Stimulated activated naive CD4-positive, alpha-beta T cell (primary cell): Measurements from ENCODE around the gene THEM4.

Experiments
- DNase-seq, 6 experiments: peaks; one replicate each; lab custom pipeline; 2025; lab: John Stamatoyannopoulos, UW

The THEM4 gene

DNA sequence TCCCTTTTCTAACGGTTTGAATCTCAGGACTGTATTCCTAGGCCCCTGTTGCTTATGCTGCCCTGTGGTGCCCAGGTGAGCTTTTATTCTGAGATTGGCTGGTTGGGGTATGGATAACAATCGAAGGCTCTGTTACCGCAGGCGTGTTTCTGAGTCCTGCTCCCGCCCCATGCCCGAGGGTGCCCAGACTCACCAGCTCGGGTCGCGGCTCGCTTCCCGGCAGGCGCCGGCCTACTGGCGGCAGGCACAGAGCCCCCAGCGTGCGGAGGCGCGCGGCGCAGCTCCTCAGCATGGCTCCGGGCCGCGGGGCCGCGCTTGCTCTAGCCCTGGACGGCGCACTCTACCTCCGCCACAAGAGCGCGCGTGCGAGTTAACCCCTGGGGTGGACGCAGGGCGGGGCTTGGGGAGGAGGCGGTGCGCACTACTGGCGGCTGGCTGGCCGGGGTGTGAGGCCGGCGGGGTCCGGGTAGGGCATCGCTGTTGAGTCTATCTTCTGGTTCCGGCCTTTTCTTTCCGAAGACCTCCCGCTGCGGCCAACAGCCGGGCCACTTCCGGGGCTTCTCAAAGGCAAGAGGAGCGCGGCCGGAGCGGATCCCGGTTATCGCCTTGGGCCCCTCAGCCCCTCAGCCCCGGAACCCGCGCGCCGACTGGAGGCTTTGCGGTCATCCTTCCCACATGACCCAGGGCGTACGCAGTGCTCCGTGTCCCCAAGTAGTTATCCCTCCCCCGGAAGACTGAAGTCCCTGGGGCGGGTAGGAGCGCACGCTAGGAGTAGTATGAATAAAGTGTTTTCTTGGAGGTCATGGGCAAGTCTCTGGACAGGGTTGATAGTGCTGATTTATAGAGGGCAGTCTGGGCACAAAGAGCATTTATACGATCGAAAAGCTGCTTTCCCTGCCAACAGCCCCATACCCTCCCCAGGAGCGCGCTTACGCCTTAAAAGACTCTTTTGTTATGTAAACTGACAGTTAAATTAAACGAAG lies at the start of gene THEM4:
TSS of gene THEM4 (minus strand) at position 345 of the 983 bp plus-strand sequence. CDS start at position 292, 53 bp downstream.
- peak; percentile 64 to 81 (median 70) for DNase-seq

DNA sequence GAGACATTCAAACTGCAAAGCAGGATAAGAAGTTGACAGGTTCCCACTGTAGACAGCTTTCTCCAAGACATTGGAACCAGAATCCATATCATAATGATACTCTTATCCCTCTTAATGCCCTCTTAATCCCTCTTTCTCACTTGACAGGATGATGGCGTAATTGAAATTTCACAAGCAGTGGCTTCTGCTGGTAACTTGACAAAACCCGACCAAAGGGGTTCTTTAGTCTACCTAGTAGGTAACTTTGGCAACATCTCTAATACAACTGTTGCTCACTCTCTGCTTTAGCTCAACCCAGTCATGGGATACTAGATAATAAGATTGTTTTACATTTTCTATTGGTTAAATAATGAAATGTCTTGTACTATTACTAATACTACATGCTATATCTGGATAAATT lies 49.6 kb upstream of the THEM4 start:
- no peak for DNase-seq

DNA sequence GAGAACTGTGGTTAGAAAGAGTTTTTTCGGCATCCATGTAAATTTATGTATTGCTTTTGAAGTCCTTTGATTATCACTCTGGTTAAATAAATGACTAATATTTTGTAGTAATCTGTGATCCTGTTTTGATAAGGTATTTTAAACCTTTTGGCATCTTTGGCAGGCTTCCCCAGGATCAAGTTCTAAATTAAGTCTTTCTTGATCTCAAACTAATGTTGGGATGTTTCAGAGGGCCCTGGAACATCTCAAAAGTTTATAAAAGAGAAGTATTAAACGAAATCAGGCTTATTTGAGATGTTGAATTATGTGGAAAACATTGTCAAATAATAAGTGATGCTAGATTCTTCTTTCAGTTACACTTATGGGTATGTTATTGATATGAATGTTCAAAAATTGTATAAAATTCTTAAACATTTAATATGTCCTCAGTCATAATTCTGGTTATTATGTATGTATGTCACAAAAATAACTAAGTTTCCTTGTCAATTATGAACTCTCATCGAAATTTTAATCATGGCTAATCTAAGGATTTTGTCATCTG lies 47.7 kb upstream of the THEM4 start:
- DNase-seq, result no peak

DNA sequence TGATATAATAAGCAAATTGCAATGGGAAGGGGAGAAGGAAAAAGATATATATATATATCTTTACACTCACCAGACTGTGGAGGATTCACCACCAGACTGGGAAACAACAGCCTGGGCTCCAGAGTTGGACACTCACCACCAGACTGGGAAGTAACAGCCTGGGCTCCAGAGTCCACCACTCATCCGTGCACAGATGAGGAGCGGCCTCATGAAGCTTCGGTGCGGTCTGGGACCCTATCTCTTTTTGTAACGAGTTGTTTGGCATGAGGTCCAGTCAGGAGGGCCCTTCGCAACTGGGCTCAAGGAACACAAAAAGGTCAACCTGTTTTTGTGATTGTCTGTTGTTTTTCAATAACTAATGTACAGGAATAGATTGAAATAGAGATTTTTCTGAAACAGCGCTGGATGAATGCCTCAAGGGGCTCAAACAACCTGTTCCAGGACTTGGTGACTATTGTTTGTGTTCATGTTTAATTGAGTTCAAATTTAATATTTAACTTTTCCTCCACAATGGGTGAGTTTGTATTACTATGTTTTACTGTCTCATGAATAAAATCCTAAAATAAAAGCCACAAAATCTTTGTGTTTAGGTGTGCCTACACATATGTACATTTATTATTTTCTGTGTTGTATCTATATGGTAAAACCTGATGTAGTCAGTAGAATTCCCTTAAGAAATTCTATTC lies 44.2 kb upstream of the THEM4 start:
- no peak for DNase-seq

DNA sequence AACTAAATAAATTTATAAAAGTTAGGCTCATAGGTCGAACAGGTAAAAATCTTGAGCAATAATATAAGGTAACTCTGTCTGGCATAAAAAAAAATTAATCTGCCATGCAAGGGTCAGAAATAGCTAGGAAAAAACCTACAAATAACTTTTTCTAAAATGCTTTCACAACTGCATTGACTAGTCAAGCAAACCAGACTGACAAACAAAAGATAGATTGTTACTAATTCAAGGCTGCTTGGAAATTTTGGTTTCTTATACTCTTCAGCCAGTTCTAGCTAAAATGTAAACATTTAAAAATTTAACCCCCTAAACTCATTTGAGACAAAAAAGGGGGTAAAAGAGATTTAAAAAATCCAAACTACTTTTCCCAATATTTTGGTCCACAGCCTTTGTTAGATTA lies 43.5 kb upstream of the THEM4 start:
- no peak for DNase-seq

DNA sequence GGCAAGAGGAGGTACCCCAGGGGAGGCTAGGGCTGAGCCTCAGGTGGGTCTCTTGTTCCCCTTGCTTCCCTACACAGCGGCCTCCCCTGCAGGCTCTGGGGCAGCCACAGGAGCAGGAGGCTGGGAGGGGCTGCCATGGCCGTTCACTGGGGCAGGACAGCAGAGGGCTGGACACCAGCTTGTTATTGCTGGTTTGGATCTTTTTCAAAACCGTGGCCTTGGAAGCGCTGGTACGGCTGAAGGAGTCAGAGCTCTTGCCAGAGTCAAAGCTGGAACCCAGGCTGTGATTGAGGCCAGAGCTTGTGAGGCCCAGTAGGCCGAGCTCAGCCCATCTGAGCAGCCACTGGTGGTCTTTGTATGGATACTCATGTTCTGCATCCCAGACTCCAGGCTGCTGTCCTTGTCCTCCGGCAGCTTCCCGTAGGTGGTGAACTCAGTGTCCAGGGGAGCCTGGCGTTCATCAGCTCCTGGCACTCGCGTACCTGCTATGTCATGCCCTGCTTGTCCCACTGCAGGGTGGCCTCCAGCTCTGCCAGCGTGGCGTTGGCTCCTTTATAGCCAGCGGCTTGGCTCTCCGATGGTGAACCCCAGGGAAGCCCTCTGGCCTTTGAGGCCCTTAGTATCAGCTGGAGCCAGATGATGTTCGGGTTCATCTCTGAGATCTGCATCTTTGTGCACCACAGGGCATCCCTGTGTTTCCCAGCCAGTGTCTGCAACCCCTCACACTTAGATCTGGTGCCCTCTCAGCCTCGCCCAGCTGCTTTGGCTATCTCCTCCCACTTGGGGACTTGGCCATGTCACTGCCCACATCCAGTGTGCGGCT lies 40.3 kb upstream of the THEM4 start:
- no peak for DNase-seq

DNA sequence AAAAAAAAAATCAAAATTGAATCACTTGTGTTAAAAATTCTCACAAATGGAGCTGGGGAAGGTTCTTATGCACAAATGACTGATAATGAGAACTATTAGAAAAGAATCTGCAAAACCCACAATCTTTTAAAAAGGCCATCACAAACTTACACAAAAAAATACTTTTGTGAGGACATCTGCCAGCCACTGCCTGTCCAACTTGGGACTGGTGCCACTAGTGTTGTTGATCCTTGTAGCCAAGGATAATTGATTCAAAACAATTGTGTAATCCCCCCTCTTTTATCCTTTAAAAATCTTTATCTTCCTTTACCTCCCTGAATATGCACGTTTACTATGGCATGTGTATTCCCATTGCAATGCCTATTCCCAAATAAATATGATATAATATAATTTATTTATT lies 39.2 kb upstream of the THEM4 start:
- DNase-seq, result no peak

DNA sequence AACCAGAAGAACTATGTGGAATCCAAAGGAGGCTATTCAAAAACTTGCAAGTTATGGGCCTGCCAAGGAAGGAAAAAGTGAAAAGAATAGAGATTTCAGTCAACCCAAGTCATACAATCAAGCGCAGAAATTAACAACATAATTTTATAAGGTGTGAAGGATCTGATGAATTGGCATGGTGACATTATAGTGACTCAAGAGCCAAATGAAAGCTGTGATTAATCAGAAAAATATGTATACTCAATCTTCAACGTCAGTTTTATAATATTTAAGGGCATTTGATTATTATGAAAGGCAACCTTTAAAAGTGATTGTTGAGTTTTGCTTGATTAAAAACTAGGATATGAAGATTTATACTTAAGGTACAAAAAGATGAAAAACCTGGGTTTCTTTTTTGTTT lies 37.8 kb upstream of the THEM4 start:
- DNase-seq, result no peak

DNA sequence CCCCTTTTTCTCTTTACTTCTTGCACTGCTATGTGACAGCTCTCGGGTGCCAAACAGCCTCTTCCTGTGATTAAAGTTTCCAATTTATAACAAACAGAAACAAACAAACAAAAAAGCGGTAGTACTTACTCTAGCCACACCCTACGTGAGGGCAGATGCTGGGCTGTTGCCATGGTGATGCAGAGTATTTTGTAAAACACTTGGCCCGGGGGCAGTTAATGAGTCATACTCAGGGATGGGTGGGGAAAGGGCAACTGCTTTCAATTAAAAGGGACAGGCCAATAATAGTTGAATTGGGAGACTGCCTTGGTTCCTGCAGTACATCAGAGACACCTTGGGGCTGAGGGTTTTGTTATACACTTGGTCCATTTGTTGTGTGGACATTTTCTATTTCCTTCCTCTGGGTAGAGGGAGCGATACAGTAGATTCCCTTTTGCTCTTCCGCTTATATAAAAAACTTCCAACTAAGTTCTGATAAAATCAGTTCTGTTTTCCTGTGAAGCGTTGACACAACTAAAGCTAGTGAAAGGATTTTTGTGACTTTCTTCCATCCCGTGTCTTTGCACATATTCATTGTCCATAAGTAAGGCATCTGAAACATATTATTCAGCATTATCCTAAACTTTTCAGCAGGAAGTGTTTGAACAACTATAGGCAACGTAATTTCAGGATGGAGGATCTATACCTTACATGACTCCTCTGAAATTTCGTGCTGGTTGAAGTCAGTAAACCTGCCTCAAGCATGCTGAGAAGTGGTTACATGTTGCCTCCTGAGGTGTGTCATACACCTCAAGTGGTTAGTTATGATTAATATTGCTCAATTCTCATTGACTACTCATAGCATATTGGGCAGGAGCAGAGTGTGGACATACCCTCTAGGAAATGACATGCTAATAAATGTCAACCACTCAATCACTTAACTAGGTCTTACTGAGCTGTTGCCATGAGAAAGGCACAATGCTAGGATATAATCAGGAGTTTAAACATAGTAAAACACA lies 36.7 kb upstream of the THEM4 start:
- DNase-seq, result peak in 5 of 6 experiments; percentile 17 to 37 (median 35)

DNA sequence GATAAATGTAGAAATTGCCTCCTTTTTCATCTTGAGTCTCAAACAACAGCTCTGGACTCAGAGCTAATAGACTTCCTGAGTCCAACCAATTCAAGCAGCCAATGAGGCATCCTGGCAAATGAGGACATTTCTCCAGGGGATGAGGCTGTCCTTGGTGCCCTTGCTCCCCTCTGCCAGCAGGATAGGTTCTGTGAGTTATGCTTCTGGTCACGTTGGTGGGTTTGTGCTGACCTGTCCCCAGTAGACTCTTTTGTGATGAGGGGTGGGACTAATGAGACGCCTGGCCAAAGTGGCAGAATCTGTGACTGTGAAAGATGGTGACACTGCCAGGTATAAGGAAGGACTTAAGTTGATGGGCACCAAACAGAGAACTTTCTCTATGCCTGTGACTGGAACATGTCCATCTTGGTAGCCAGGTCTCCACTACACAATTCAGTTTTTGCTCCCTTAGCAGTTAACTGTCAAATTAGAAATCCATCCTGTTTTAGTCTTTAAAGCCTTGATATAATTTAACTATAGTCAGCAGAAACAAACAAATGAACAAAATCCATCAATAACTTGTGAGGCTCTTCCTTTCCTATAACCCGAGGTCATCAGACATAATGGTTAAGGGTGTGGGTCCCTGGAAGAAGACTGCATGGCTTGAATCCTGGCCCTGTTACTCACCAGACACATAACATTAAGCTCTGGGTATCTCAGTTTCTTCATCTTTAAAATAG lies 35.7 kb upstream of the THEM4 start:
- DNase-seq, result no peak

DNA sequence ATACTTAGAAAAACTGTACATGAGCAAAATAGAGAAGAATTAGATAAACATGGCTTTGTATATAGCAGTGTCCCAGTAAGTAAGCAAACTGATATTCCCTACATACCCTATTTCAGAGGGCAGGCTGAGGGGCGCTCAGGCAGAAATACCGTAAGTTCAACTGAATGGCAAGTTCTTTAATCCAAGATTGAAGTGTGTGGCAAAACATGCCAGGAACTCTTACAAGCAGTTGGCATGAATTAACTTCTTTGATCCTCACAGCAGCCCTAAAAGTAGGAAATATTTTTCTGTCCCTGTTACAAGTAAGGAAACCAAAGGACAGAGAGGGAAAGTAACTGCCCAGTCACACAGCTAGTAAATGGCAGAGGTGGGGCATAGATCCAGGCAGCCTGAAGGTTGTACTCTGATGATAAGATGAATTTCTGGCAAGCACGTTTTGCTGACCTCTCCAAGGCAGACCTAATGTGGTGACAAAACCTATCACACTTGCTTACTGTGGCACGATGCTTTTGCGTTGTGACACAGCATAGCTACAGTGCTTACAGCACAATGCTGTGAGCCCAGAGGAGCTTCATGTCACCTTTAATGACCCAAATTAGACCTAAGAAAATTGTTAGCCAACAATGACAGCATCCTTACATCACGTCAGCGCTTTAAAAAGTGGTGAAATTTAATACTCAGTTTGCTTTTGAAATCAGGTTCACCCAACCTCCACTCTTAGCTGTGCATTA lies 35.0 kb upstream of the THEM4 start:
- no peak for DNase-seq

DNA sequence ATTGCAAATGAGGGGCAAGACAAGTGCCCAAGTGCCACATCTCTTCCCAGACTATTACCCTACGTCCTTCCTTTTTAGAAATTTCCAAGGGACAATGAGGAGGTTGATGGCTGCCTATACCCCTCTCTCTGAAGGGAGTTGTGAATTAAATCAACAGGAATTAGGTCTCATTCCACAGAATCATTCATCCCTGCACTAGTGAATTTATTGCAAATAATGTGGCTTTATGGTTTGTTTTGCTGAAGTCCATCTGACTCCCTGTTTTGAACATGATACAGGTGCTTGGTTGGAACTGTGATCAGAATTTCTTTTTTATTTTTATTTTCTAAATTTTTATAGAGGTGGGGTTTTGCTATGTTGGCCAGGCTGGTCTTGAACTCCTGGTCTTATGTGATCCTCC lies 34.3 kb upstream of the THEM4 start:
- no peak for DNase-seq

DNA sequence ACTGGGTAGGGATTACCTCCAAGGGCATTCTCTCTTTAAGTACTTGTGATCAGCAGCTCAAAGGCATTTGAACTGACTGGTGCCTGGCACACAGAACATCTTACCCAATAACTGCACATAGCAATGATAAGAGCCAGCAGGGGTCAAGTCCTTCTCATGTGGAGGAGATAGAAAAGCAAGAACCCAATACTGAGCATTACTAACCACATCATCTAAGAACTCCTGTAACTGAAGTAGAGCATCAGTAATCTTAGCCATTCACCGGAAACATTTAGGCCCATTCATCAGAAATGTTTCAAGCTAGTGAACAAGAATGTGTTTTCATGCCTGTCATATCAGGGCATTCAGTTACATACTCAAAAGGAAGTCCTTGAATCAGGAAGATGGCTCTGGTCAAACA lies 33.6 kb upstream of the THEM4 start:
- DNase-seq, result no peak

DNA sequence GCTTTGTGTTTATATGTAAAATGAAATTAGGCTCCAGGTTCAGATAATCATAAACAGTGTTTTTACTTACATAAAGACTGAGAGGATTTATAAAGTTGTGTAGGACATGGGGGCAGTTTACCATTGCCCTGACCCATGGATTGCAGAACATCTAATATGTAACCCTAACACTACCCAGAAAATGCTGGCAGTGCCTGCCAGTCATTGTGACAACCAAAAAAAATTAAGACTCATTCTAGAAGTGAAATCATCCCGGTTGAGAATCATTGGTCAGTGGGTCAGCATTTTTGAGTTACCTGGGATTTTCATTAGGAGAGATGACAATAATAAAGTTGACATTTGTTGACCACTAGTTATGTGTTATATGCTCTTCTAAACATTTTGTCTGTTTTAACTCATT lies 31.2 kb upstream of the THEM4 start:
- no peak for DNase-seq

DNA sequence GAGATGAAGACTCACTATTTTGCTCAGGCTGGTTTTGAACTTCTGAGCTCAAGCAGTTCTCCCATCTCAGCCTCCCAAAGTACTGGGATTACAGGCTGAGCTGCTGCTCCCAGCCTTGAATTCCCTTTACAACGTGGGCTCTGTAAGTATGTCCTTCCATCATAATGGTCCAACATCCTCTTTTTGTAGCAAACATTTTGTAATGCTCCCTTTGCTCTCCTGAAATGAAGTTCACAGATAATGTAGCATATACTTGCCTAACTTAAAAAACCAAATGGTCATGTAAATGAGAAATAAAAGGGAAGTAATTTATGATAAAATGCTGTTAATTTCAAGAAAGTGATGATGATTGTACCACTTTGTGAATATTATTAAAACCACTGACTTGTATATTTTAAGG lies 30.5 kb upstream of the THEM4 start:
- no peak for DNase-seq

DNA sequence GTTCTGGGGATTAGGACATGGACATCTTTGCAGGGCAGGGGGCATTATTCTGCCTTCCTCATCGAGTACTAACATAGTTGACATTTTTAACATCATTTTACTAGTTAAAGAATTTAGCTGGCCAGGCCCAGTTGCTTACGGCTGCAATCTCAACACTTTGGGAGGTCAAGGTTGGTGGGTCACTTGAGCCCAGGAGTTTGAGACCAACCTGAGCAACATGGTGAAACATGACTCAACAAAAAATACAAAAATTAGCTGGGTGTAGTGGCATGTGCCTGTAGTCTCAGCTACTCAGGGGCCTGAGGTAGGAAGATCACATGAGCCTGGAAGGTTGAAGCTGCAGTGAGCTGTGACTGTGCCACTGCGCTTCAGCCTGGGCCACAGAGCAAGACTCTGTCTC lies 29.8 kb upstream of the THEM4 start:
- no peak for DNase-seq

DNA sequence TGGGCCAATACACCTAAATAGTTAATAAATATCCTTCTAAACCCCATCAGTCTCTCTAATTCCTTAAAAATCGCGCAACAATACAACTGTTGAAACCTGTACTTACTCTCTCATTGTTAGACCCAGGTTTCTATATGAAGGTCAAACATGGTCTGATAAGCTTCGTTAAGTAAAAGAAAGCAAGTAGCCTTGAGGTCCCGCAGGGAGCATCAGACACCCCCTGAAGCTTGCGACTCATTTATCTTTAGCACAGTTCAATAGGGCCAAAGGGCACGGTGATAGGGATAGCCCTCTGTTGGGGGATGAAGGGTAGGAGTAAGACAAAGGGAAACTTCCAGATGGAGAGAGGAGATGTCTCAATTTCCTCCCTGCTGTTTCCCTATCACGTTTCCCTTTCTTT lies 27.3 kb upstream of the THEM4 start:
- no peak for DNase-seq

DNA sequence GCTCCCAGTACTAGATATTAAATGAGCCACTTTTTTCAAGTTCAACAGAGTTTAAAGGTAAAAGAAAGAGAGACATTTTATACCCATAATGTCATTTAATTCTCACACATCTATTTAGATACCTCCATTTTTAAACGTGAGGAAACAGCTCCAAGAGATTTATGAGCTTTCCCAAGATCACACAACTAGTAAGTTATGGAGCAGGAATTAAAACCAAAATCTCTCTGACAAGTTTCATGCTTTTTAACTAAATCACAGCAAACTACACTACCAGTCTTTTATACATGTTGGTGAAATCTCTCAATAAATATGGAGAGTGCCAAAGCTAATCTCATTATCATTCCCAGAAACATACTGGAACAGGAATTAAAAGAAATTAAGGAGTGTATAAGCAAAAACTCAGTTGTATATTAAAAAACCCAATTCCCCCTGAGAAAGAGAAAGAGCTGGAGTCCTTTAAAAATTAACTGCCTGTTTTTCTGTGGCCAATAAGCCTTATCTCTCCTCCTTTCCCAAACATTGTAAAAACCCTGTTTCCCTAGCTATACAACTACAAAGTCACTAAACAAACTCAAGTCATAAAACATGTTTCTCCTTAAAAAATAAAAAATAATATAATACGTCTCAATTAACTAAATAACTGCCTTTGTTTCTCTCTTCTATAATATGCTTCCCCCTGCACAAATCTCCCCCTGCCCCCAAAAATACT lies 26.7 kb upstream of the THEM4 start:
- no peak for DNase-seq

DNA sequence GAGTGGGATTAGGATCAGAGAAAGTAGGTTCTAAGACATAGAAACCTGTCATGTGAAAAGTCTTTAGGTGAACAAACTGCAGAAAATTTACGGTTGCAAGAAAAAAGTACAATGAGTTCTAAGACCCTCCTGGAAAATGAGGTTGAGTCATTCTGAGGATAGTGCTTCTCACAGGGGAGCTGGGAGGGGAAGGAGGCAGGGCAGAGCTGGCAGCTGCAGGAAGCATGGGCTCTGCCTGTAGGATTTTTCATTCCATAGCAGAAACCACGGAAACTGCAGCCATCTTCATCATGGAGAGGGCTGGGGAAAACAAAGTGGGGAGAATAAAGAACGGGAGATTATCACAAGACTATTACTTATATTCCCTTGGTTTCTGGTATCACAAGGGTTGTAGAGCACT lies 25.8 kb upstream of the THEM4 start:
- DNase-seq, result no peak
